A549 (cell line): ENCODE data around the gene ZC3H4.

ENCODE experiments used
- BCL3 ChIP-seq: fragments of >200 bp; sonication (Bioruptor Twin); formaldehyde crosslinking; IDR thresholded peaks from 3 replicates; pipeline ENCODE4 v1.6.1; 2016
- BHLHE40 ChIP-seq: IDR thresholded peaks from 2 replicates; pipeline ENCODE4 v1.6.1; 2012; ENCODE audit warnings: low read depth, low read length, inconsistent platforms
- CTCF ChIP-seq: fragments of >200 bp; sonication (Bioruptor Twin); formaldehyde crosslinking; IDR thresholded peaks from 3 replicates; pipeline ENCODE4 v1.5.1; 2016
- EP300 ChIP-seq, 2 experiments: fragments of >200 bp; sonication (Bioruptor Twin); formaldehyde crosslinking; IDR thresholded peaks; 2 replicates in 1 of 2; 3 replicates in 1 of 2; pipeline ENCODE4 v1.6.1; 2016 to 2017
- FOXS1 ChIP-seq: fragments of 250-450 bp; sonication (Bioruptor Pico); IDR thresholded peaks from 2 replicates; pipeline ENCODE4 v1.5.0; 2020; ENCODE audit warnings: mild to moderate bottlenecking, moderate library complexity
- HDAC2 ChIP-seq: fragments of 200-600 bp; sonication (generic); IDR thresholded peaks from 2 replicates; pipeline ENCODE4 v1.6.1; 2016
- JUNB ChIP-seq: fragments of >200 bp; sonication (Bioruptor Twin); formaldehyde crosslinking; IDR thresholded peaks from 2 replicates; pipeline ENCODE4 v1.6.1; 2016
- MAX ChIP-seq: IDR thresholded peaks from 2 replicates; pipeline ENCODE4 v1.6.1; 2012
- POLR2A ChIP-seq: IDR thresholded peaks from 2 replicates; pipeline ENCODE4 v1.6.1; 2012; ENCODE audit warnings: mild to moderate bottlenecking, low read length
- REST ChIP-seq: fragments of 200-600 bp; sonication (generic); IDR thresholded peaks from 2 replicates; pipeline ENCODE4 v1.6.1; 2016; ENCODE audit warnings: antibody characterized with exemption, mild to moderate bottlenecking, moderate library complexity
- RFX5 ChIP-seq: fragments of 450-650 bp; IDR thresholded peaks from 2 replicates; pipeline ENCODE4 v1.7.1; 2014; ENCODE audit warnings: antibody characterized with exemption, mild to moderate bottlenecking, moderate library complexity

- no peak for TF ChIP-seq CTCF
- TF ChIP-seq FOXS1 (CRISPR knock-in tag) = no peak
- no peak for TF ChIP-seq BHLHE40
- no peak for TF ChIP-seq POLR2A
- TF ChIP-seq BCL3 = no peak
- no peak for TF ChIP-seq HDAC2
- no peak for TF ChIP-seq MAX
- TF ChIP-seq JUNB = no peak
- TF ChIP-seq REST = no peak
- no peak for TF ChIP-seq EP300 (IDR thresholded peaks at IDR 0.05)
- TF ChIP-seq RFX5 = no peak
Measured at GRCh38 chr19:47075179-47075810, 38.3 kb downstream of the ZC3H4 start.
